Kasumi-1 (cell line): ENCODE results near the gene DDB1.

Source experiments
- DNase-seq, 2 experiments: peaks; one replicate each; lab custom pipeline; 2025; lab: John Stamatoyannopoulos, UW

The DDB1 gene

DNA sequence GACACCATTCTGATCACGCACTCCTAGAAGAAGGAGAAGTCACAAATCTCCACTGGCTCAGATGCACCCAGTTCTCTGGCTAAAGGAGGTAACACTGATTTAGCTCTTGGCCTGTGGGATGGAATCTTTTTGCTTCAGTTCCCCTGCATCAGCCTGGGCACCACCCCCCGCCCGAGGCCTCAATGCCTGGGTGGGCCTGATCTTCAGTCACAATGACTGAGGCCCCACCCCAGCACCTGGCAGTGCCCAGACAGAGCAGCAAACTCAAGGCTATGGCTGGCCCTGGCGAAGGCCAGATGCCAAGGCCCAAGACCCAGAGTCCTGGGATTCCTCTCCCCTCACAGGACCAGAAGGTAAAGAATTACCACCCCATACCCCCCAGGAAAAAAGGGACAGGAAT lies 23.8 kb upstream of the DDB1 start:
- DNase-seq, result no peak

GRCh38 chr11:61354208-61354607 lies 21.3 kb upstream of the DDB1 start:
- no peak for DNase-seq

- no peak for DNase-seq
Measured at GRCh38 chr11:61353131-61354067, 20.5 kb upstream of the DDB1 start.

DNA sequence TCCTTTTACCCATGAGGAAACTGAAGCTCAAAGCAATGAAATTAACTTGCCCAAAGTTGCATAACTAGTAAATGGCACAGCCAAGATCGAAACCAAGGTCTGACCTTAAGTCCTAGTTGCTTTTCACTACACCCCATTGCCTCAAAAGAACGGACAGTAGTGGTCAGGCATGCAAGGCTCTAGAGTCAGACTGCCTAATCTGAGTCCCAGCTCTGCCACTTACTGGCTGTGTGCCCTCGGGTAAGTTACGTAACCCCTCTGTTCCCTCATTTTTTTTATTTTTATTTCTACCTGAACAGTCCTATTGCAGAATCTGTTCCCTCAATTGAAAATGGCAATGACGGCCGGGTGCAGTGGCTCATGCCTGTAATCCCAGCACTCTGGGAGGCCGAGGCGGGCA lies 19.1 kb upstream of the DDB1 start:
- DNase-seq, result no peak

DNA sequence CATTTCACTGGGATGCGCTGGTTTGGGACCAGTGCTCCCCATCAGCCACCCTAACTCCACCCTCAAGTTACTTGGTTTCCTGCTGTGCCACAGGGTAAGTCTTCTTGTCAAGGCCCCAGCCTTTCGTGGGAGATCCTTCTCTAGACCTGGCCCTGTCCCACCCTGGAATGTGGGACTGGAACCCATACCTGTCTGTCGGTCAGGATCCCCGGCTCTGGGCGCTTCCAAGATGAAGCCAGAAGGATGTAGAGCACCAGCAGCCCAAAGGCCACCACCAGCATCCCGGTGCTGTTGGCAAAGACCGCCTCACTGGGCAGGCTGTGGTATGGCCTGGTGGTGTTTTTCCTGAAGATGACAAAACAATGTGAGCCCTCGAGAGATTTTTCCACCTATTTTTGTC lies 17.9 kb upstream of the DDB1 start:
- no peak for DNase-seq

DNA sequence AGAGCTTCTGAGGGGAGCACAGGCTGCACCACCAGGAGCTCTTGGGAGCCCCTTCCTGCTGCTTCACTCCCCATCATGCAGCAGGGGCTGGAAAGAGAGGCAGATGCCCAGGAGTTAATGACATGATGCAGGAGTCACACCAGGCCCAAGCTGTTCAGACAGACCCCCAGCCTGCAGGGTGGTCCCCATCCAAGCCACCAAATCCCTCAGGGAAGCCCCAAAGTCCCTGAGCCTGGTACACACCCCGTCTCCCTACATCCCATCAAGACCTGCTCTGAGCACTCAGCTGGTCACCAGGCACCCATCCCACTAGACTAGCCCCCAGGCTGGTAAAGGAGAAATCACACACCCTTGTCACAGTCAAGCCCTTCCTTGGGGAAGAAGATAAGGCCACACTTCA lies 17.4 kb upstream of the DDB1 start:
- no peak for DNase-seq

- DNase-seq, result no peak
Measured at GRCh38 chr11:61349916-61350315, 17.0 kb upstream of the DDB1 start.

DNA sequence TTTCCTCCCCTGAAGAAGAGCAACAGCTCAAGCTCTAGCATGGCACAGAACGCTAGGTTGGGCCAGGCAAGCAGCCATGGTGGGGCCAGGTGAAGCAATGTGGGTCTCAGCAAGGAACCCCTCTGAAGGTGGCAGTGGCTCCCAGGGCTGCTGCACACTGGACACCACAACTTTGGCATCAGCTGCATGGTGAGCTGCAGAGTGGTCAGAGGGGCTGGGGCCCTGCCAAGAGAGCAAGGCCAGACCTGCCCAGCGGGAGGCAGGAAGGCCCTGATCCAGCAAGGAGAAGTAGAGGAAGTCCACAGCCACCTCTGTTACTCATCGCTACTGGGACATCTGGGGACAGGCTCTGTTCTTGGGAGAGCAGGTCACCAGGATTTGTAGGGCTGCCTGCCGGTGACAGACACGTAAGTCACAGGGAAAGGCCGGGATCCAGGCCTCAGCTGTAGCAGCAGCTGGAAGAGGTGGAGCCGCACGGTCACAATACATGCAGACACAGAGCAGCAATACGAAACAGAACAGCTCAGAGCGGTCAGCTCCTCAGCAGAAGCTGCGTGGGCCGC lies 16.4 kb upstream of the DDB1 start:
- no peak for DNase-seq

DNA sequence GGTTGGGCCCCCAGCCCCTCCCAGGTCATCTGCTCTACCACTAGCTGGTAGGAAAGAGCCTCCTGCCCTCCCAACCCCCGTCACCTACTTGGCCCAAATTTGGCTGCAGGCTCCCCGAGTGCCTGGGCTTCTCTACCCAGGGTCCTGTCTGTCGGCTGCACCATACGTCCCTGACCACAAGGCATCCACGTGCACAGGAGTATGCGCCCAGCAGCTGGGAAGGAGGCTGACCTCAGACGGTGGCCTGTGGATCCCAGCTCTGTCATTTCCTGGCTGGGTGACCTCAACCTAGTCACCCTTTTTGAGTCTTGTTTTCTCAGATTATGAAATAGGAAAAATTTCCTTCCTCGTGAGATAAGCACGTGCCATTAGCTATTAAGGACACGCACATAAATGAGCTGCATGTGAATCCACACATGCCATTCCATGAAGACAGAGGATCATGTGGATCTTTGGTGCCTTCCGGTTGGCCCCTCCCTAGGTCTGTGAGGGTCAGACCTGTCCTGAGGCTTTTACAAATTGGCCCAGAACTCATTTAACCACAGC lies 15.1 kb upstream of the DDB1 start:
- no peak for DNase-seq

GRCh38 chr11:61345954-61346843 lies 13.3 kb upstream of the DDB1 start:
- peak; percentile 11 to 34 for DNase-seq

- no peak for DNase-seq
Measured at GRCh38 chr11:61345170-61345610, 12.3 kb upstream of the DDB1 start.

- DNase-seq, result no peak
Measured at GRCh38 chr11:61343792-61344745, 11.2 kb upstream of the DDB1 start.

- no peak for DNase-seq
Measured at GRCh38 chr11:61342207-61342803, 9.4 kb upstream of the DDB1 start.

GRCh38 chr11:61341706-61342105 lies 8.8 kb upstream of the DDB1 start:
- DNase-seq, result no peak

- DNase-seq, result no peak
Measured at GRCh38 chr11:61340979-61341378, 8.1 kb upstream of the DDB1 start.

DNA sequence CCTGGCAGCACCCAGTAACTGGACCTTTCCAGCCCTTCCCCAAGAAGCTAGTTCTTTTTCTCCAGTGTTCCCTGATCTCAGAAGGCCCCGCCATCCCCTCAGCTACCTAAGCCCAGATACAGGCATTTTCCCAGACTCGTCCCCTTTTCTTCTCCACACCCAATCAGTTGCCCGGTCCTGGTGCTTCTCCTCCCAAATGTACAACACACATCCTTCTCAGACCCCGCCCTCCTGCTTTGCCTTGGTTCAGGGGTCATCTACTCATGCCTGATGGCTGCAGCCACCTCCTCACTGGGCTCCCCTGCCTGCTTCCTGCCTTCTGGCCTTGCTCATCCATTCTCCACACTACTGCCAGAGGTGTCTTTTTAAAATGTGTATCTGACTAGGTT lies 6.6 kb upstream of the DDB1 start:
- no peak for DNase-seq

DNA sequence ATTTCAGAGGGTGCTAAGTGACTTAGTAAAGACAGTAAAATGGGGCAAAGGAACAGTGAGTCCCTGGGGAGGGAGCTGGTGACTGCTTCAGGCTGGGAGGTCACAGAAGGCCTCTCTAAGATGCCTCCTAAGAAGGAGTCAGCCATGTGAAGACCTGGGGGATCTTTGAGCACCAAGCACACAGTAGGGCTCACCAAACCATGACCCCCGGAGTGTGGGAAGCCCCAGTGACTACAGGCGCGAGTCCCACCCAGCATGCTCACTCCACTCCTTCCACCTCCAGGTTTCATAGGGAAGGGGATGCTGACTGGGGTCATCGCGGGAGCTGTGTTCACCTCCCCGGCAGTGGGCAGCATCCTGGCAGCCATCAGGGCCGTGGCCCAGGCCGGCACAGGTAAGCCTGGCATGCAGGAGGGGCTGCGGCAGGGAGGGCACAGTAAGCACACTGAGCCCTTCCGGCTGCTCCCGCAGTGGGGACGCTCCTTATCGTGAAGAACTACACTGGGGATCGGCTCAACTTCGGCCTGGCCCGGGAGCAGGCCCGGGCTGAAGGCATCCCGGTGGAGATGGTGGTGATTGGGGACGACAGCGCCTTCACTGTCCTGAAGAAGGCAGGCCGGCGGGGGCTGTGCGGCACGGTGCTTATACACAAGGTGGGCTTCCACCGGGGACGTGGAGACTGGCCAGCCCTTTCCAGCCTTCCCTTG lies 6.0 kb upstream of the DDB1 start:
- no peak for DNase-seq

GRCh38 chr11:61337706-61338470 lies 5.0 kb upstream of the DDB1 start:
- no peak for DNase-seq
